NCI-H69 (cell line): ENCODE results near the gene GIGYF2.
A peak's percentile ranks its signal among the peaks of the same experiment; 100 is the strongest.

ENCODE experiments used
- DNase-seq: peaks from one replicate; lab custom pipeline; 2025; lab: John Stamatoyannopoulos, UW

Gene GIGYF2

DNA sequence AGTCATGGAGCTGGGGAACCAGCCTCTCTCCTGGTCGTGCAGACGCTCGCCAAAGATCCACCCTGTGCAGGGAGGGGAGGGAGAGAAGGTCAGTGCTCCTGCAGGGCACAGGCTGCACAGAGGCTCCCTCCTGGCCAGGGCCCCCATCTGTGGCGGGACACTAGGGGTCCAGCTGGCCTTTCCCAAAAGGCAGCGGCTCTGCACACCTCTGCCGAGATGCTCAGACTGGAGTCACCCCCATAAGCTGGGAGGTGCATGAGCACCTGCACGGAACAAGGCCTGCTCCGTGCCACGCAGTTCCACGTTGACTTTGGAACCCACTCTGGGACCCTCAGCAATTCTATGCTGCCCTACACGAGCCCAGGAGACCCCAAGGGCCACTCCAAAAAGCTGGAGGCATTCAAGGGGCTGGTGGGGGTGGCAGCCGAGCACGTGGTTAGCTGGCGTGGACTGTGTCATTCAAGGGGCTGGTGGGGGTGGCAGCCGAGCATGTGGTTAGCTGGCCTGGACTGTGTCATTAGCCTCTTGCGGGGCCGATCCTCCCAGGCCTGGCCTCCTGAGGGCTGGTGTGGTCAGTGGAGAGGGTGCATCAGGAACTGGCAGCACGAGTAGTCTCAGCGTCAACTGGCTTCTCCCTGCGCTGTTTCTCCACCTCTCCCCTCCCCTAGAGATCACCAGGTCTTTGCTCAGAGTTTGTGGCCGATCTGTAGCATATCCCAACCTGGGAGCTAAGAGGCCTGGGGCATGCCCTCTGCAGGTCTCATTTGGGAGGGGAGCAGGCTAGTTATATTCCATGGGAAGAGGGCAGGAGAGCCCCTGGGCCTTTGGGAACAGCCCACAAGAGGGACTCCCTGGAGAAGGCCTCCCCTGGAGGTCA, 182.7 kb downstream of the GIGYF2 start:
- DNase-seq = no peak

- DNase-seq = no peak
These were observed 183.7 kb downstream of the GIGYF2 start for GRCh38 chr2:232880764-232881351.

DNA sequence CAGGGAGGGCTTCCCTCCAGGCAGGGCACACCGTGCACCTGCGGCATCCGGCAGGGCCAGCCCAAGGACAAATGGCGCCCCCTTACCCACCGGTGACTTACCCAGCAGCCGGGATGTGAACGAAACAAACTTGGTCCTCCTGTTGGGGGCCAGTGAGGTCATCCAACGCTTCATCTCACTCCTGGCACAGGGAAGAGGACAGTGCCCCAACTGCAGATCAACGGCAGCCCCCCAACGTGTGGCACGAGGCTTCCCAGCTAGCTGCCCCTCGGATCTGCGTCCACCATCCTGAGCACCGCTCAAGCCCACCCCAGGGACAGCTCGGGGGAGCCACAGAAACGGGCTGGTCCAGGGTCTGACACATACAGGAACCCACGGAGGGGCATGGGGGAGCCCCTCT, 185.0 kb downstream of the GIGYF2 start:
- DNase-seq = no peak

DNA sequence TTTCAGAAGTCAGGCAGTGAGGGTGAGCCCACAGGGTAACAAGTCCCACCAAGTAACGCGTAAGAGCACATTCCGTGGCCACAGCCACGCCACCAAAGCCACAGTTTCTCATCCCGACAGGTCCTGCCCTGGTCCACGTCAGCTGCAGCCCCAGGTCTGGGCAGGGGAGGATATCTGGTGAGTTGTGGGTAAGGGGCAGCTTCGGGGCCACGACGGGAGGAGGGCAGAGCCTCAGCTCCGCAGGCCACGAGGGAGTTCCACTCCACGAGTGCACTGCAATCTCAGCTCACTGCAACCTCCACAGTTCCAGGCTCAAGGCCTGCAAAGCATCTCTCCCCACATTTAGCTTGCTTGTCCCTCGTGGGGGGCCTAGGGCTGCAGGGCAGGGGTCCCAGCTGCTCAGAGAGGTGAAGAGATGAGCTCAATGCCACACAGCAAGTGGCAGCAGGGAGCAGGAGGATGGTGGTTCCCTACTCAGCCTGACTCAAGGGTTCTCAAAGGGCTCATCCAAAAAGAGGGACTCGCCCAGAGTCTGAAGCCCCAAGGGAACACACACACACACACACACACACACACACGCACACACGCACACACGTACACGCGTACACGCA, 185.5 kb downstream of the GIGYF2 start:
- no peak for DNase-seq

DNA sequence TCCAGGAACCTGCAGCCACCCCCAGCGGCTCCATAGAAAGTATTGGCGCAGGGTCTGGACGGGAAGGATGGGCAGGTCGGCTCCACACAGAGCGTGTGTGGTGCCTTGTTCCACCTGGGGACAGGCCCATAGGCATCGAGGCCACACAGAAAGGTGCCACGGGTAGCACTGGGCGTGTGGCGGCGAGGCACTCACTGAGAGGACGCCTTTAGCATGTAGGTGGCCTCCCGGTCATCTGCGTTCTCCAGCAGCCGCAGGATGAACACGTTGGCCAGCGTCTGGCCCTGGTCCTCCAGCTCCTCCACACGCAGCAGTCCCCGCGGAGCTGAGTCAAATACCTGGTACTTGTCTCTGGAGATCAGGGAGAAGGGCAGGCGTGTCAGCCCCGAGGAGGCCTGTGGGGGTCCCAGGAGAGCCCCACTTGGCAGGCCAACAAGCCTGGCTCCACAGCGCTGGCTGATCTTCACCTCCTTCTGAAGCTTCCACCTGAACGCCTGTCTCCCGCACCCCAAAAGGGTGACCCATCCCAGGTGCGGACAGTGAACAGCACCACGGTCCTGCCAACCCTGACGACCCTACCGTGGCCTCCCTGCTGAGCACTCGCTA, 186.1 kb downstream of the GIGYF2 start:
- DNase-seq = no peak

GRCh38 chr2:232884001-232884421, 186.9 kb downstream of the GIGYF2 start:
- DNase-seq = no peak

DNA sequence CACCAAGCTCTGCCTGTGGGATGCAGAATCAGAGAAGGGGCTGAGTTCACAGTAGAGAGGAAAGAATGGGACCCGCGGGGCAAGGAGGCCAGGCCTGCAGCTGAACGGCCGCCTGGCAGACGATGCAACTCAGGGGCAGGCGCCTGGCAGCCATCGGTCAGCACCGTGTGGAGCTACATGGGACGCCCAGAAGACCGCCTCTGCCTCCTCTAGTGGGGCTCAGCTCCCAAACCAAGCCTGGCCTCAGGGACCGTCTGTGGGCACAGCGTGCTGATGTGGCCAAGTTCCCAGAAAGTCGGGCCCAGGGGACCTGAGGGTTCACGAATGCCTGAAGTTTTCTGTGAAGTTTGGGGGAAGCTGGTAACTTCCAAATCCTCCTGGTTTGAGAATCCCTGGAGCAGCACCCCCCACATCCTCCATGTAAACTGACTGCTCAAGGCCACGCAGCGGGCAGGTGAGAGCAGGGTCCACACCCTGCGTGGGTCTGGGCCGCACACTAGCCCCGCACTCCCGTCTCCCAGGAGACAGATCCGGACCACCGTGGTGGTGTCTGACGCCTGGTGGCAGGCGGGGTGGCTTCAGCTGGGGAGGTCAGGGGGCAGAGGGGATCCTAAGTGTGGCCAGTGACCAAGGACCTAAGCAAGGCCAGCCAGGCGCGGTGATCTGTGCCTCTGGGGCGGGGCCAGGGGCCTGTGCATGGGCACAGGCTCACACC, 187.6 kb downstream of the GIGYF2 start:
- no peak for DNase-seq

DNA sequence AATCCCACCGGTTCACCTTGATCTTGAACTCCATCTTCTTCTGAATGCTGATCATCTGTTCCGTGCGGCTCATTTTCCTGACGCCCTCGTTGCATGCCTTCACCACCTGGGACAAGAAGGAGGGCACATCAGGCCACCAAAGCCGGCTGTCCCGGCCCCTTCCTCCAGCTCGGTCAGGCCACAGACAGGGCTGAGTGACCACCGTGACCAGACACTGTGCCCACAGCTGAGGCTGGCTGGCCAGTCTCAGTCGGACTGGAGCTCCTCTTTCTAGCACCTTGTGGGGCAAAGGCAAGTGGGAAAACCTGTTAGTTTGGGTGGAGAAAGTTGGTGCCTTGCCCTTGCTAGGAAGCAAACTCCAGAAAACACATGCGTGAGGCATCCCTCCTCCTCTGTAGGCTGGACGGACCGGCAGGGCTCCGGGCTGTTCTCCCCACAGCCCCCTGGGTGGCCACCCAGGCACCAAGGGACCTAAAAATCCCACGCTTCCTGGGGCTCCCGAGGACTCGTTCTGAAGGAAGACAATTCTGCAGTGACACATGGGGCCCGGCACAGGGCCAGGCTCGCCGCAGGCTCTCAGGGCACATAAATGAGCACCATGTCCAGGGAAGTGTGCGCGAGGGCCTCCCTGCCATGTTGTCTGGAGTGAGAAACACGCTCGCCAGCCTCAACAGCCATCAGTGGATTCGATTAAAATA, 188.3 kb downstream of the GIGYF2 start:
- no peak for DNase-seq

GRCh38 chr2:232886176-232886575, 189.0 kb downstream of the GIGYF2 start:
- no peak for DNase-seq

GRCh38 chr2:232886632-232887031, 189.5 kb downstream of the GIGYF2 start:
- no peak for DNase-seq

DNA sequence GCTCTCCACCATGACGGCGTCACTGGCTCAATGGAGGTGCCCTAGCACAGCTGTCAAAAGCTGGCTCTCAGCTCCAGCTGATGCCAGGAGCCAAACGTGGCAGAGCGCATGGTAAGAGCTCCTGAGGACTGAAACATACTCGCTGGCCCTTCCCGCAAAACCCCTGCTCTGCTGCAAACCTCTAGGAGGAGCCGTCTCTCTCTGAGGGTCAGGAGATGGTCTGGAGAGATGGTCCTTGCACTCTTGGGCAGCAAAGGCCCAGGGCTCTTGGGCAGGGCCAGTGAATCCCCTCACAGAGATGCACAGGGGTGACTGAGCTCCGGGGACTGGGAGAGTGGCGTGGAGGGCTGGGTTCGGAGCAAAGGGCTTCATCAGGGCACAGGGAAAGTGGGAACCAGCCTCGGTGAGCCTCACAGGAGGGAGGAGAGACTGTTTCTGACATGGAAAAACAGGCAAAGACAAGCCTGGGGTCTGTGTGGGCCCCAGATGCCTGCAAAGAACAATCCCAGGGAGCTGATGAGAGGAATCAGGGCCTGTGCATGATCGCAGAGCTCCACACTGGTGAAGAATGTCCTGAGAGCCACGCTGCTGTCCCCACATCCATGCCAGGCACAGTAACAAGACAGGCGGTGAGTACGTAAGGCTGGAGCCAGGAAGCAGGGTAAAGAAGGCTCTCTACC, 190.2 kb downstream of the GIGYF2 start:
- no peak for DNase-seq

GRCh38 chr2:232888099-232888836, 191.1 kb downstream of the GIGYF2 start:
- no peak for DNase-seq

- DNase-seq = no peak
These were observed 191.9 kb downstream of the GIGYF2 start for GRCh38 chr2:232888839-232889529.

DNA sequence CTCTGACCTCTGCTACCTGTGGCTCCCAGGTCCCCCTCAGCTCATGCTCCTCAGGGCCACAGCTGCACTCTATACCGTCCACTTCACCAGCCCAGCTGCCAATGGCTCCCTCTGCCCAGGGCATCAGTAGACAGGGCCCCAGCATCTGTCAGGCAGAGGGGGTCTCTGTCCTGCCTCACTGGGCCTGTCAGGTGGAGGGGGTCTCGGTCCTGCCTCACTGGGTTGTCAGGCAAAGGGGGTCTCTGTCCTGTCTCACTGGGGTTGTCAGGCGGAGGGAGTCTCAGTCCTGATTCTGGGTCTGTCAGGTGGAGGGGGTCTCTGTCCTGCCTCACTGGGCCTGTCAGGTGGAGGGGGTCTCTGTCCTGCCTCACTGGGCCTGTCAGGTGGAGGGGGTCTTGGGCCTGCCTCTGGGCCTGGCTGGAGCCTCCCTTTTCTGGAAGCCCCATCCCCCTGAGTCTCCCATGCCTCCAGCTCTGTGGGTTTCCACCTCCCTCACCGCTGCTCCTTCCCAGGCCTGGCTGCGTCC, 192.8 kb downstream of the GIGYF2 start:
- DNase-seq = no peak

DNA sequence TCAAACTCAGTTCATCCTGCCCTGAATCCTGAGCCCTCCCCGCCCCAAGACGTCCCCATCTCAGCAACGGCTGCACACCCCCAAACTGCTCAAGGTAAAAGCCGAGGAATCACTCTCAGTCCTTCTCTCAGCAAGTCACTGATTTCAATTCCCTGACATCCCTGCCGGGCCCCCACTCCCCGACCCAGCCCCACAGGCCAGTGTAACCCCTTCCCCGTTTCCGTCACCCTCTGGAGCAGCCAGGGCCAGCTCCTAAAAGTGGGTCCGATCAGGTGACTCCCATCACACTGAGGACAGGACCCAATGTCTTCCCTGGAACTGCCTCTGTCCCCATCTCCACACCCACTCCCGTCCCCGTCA, 193.4 kb downstream of the GIGYF2 start:
- DNase-seq = no peak

DNA sequence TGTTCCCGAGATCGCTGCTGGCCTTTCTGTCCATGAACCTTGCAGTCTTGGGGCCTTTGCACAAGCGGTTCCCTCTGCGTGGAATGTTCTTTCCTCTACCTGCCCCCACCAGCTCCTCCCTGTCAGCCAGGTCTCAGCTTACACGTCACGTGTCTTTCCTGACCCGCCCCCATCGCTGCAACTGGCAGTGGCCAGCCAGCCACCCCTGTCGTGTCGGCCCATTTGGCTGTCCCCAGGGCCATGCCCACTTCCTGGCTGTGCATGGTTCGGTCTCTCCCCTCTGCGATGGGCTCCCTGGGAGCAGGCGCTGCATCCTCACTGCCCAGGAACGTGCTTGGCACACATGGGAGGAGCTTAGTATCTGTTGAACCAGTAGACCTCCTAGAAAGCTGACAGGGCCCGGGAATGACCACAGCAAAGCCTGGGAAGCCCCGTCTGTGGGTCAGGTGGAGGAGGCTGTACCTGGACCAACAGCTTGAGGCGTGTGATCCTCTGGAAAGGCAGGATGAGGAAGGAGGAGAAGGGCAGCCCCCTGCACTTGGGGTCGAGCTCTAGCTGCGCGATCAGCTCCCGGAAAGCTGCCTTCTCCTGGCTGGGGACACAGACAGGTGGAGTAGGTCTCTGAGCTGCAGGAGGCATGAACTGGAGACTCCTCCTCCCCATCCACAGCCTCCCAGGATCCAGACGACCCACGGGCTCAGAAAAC, 193.9 kb downstream of the GIGYF2 start:
- peak; percentile 85 for DNase-seq

GRCh38 chr2:232891621-232892071, 194.5 kb downstream of the GIGYF2 start:
- no peak for DNase-seq

DNA sequence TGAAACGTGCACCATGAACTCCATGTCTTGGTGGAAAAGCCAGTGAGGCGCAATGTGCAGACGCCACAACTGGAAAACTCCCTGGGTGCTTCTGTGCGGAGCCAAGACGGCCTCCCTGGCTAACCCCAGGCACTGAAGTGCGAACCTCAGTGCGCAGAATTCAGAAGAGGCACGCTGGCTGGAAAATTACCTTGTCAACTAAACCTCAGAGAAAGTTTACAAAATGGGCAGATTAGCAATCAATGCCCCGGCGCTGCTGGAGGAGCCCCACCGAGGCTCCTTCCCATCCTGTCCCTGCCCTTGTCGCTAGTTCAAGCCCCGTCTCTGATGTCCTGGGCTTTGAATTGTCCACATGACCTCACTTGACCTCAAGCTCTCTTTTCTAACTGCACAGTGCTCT, 195.1 kb downstream of the GIGYF2 start:
- no peak for DNase-seq

GRCh38 chr2:232892843-232893242, 195.7 kb downstream of the GIGYF2 start:
- DNase-seq = no peak
